NOMO-1 treated with DMSO at 0.1 percent for 48 hours (cell line): ENCODE measurements around the gene SSR3.
A peak's percentile ranks its signal among the peaks of the same experiment; 100 is the strongest.

Experiments used
- DNase-seq: peaks from one replicate; lab custom pipeline; 2025; ENCODE audit not compliant: unreplicated experiment; lab: John Stamatoyannopoulos, UW

SSR3 gene

GRCh38 chr3:156539051-156539450, 15.9 kb downstream of the SSR3 start:
- DNase-seq: no peak

- peak; percentile 37 for DNase-seq
These were observed 18.2 kb downstream of the SSR3 start for GRCh38 chr3:156536524-156537316.

GRCh38 chr3:156535798-156536197, 19.1 kb downstream of the SSR3 start:
- no peak for DNase-seq

GRCh38 chr3:156535162-156535627, 19.7 kb downstream of the SSR3 start:
- DNase-seq: peak; percentile 67

- no peak for DNase-seq
These were observed 21.7 kb downstream of the SSR3 start for GRCh38 chr3:156533205-156533604.

- DNase-seq: no peak
These were observed 22.2 kb downstream of the SSR3 start for GRCh38 chr3:156532730-156533129.

- no peak for DNase-seq
These were observed 23.9 kb downstream of the SSR3 start for GRCh38 chr3:156530980-156531379.

GRCh38 chr3:156527060-156527459, 27.9 kb downstream of the SSR3 start:
- no peak for DNase-seq

- DNase-seq: no peak
These were observed 29.1 kb downstream of the SSR3 start for GRCh38 chr3:156525808-156526207.

- peak; percentile 89 for DNase-seq
These were observed 32.2 kb downstream of the SSR3 start for GRCh38 chr3:156522673-156523072.

GRCh38 chr3:156519758-156520162, 35.2 kb downstream of the SSR3 start:
- no peak for DNase-seq

- no peak for DNase-seq
These were observed 36.2 kb downstream of the SSR3 start for GRCh38 chr3:156518726-156519125.

GRCh38 chr3:156516961-156517360, 38.0 kb downstream of the SSR3 start:
- peak; percentile 85 for DNase-seq

GRCh38 chr3:156516284-156516683, 38.6 kb downstream of the SSR3 start:
- no peak for DNase-seq

- DNase-seq: no peak
These were observed 41.3 kb downstream of the SSR3 start for GRCh38 chr3:156513619-156514018.

- no peak for DNase-seq
These were observed 42.8 kb downstream of the SSR3 start for GRCh38 chr3:156511987-156512677.

- DNase-seq: peak; percentile 69
These were observed 45.4 kb downstream of the SSR3 start for GRCh38 chr3:156509189-156510174.

GRCh38 chr3:156507285-156507684, 47.6 kb downstream of the SSR3 start:
- no peak for DNase-seq

GRCh38 chr3:156498307-156498706, 56.6 kb downstream of the SSR3 start:
- no peak for DNase-seq

GRCh38 chr3:156497326-156497725, 57.6 kb downstream of the SSR3 start:
- DNase-seq: no peak

GRCh38 chr3:156495816-156496215, 59.1 kb downstream of the SSR3 start:
- no peak for DNase-seq
